ENCODE measurements around the gene BZW2. TPM values are rescaled to one million over a fixed set of nuclear protein-coding genes. Genes with fewer than 3 reads are reported as not detected.

The BZW2 gene
- total RNA-seq, 3 donors from 2014 or later = 44.8 to 67.0 (median 65.3) TPM

GRCh38 chr7:16730937-16731336 lies 85.0 kb downstream of the BZW2 start:
- Histone ChIP-seq H3K36me3 (ENCODE audit: low read depth) (no peaks in the 10 kb centered on the region), H3K4me3 (no peak overlapping the region), H3K9me3 (no peaks in the 10 kb centered on the region), H3K4me1 (ENCODE audit: low read depth) (no peaks in the 10 kb centered on the region)
- no peak for TF ChIP-seq CTCF (IDR thresholded peaks at IDR 0.05)
- DNase-seq (no peak), ATAC-seq (no peak)
- intact Hi-C loops (cut with DNase I, micrococcal nuclease) = no loop called here

- H3K36me3 ChIP-seq (ENCODE audit: low read depth) = no peaks in the 10 kb centered on the region
- no peaks in the 10 kb centered on the region for H3K4me1 ChIP-seq (ENCODE audit: low read depth)
- no peaks in the 10 kb centered on the region for H3K9me3 ChIP-seq
- no peak overlapping the region for H3K4me3 ChIP-seq
- intact Hi-C loops (cut with DNase I, micrococcal nuclease) = no loop called here
- TF ChIP-seq CTCF (IDR thresholded peaks at IDR 0.05) = no peak
- no peak for DNase-seq
- ATAC-seq = no peak
Measured at GRCh38 chr7:16732828-16733227, 86.8 kb downstream of the BZW2 start.

- intact Hi-C loops (cut with DNase I, micrococcal nuclease) = no loop called here
- no peaks in the 10 kb centered on the region for H3K36me3 ChIP-seq (ENCODE audit: low read depth)
- no peaks in the 10 kb centered on the region for H3K4me1 ChIP-seq (ENCODE audit: low read depth)
- TF ChIP-seq CTCF (IDR thresholded peaks at IDR 0.05) = no peak
- H3K4me3 ChIP-seq = no peak overlapping the region
- ATAC-seq (no peak), DNase-seq (no peak)
- H3K9me3 ChIP-seq = no peaks in the 10 kb centered on the region
Measured at GRCh38 chr7:16734148-16734726, 88.3 kb downstream of the BZW2 start.

- Histone ChIP-seq H3K4me1 (ENCODE audit: low read depth) (no peaks in the 10 kb centered on the region), H3K4me3 (no peak overlapping the region), H3K36me3 (ENCODE audit: low read depth) (no peaks in the 10 kb centered on the region), H3K9me3 (no peaks in the 10 kb centered on the region)
- intact Hi-C loops (cut with DNase I, micrococcal nuclease) = no loop called here
- ATAC-seq (no peak), DNase-seq (no peak)
- TF ChIP-seq CTCF (IDR thresholded peaks at IDR 0.05) = no peak
Measured at GRCh38 chr7:16735020-16735419, 89.0 kb downstream of the BZW2 start.

GRCh38 chr7:16738011-16738688 lies 92.2 kb downstream of the BZW2 start:
- no peak for ATAC-seq
- Histone ChIP-seq H3K36me3 (ENCODE audit: low read depth) (no peaks in the 10 kb centered on the region), H3K4me1 (ENCODE audit: low read depth) (peaks cover 5% of the 10 kb centered on the region), H3K4me3 (no peak overlapping the region), H3K9me3 (no peaks in the 10 kb centered on the region)
- no peak for DNase-seq
- intact Hi-C loops (cut with DNase I, micrococcal nuclease) = no loop called here
- TF ChIP-seq CTCF (IDR thresholded peaks at IDR 0.05) = no peak

Measured in mucosa of descending colon (tissue), 3 donors.